D341Med (cell line): ENCODE data around the gene CCDC183.
"Not testable (repeated sequence)": the region's sequence is repeated elsewhere in the genome, so short reads cannot be mapped to it uniquely, and the experiment has no call there.

Experiments
- DNase-seq: peaks from one replicate; pipeline ENCODE4 v3.0.0; 2012; ENCODE audit warnings: low spot score

CCDC183 gene

DNA sequence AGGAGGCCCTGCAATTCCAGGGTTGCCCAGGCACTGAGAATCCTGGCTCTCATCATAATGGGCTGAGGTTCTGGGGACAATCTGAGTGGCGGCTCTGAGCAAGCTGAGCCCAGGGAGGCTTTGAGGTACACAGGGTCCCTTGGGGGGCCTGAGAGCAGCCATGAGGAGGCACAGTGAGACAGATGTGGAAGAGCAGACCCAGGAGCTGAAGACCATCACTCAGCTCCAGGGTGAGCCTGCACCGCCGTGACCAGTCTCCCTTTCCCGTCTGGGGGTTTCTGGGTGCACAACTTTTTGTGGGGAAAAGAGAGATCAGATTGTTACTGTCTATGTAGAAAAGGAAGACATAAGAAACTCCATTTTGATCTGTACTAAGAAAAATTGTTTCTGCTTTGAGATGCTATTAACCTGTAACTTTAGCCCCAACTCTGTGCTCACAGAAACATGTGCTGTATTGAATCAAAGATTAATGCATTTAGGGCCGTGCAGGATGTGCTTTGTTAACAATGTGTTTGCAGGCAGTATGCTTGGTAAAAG, at the start of gene CCDC183:
CCDC183 (plus strand) TSS at position 101 of the 537 bp plus-strand sequence; CDS start at position 161, 60 bp downstream.
- DNase-seq = no peak

DNA sequence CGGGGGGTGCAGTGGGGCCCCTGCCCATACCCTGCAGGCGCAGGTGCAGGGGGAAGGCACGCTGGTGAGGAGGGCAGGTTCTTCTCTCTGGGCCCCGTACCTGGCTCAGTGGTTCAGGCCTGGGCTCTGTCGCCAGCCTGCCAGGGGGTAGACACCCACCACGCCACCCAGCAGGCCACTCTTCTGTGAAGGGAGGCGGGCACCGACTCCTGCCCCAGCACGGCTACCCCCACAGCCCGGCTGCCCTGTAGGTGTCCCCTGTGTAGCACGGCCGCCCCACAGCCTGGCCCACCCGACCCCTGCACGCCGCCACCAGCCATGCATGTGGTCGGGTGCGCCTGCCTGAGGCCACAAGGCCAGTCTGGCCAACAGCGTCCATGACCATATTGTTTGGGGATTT, 49.5 kb upstream of the CCDC183 start:
- no peak for DNase-seq

DNA sequence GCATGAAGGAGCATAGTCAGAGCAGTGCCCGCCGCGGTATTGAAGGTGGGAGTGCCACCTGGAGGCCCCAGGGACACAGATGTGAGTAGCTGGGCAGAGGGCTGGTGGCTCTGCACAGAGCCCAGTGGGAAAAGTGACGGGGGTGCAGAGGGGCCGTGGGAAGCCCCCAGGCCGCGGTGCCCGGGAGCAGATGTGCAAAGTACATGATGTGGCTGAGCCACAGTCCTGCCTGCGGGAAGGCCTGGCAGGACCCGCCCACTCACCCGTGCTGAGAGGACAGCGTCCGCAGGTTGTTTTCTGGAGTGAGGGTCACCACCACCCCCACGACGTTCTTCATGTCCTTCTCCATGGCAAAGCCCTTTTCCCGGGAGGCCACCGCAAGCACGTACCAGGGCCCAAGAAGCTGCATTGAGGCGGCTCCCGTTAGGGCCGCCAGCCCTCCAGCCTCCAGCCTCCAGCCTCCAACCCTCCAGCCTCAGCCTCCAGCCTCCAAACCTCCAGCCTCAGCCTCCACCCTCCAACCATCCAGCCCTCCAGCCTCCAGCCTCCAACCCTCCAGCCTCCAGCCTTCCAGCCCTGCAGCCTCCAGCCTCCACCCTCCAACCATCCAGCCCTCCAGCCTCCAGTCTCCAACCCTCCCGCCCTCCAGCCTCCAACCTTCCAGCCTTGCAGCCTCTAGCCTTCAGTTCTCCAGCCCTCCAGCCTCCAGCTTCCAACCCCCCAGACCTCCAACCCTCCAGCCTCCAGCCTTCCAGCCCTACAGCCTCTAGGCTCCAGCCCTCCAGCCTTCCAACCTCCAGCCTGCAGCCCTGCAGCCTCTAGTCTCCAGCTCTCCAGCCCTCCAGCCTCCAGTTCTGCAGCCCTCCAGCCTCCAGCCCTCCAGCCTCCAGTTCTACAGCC, 48.7 kb upstream of the CCDC183 start:
- no peak for DNase-seq

DNA sequence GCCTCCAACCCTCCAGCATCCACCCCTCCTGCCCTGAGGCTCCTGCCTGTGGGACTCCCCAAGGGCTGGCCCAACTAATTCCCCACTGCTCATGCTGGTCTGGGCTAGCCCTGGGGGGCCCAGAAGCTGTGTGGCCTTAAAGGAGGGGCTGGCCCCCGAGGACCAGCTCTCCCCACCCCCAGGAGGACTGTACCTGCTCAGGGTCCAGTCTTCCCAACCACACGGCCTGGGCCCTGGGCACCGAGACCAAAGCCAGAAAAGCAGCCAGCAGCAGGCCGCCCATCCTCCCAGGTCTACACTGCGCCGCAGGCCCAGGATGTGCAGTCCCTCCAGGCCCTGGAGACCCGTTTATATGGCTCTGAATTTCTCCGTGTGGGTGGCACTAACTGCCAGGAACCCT, 47.9 kb upstream of the CCDC183 start, which contains the start of gene LCN6:
LCN6 (minus strand) TSS at position 325 of the 400 bp plus-strand sequence; CDS start at position 283, 42 bp downstream.
- no peak for DNase-seq

DNA sequence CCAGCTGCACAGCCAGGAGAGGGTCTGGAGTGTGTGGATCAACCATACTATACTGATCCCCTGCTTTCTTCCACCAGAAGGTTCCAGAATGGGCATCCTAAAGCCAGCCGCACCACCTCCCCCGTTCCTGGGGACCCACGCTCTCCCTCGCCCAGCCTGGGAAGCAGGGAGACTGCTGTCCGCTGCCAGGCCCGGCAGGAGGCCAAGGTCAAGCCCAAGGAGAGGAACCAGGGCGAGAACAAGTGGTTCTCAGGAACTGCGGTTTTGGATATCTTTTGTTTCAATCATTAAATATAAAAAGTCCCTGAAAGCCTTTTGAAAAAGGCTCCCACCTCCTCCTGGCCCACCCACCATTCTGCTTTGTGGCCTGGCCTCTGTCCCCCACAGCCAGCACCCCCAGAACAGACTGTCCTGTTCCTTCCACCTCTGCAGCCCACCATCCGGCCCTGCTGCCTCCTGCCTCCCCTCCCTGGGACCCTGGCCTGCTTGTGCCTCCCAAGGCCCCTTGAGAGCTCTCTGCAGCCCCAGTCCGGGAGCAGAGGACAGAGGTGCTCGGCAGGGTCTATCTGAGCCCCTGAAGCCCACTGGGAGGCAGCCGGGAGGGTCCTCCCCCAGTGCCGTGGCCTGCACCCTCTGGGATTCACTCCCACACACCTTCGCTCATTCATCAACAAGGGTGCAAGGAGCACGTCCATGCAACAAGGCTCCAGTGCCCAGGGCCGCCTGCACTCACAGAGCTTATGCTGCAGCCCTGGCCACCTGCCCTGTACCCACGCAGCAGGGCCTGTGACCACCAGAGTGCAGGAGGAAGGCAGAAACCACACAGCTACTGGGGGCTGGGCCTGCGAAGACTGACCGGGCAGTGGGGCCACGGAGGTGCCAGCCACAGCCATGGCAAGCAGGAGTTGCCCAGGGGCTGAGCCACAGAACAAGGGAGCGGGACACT, 47.2 kb upstream of the CCDC183 start:
- DNase-seq = no peak

DNA sequence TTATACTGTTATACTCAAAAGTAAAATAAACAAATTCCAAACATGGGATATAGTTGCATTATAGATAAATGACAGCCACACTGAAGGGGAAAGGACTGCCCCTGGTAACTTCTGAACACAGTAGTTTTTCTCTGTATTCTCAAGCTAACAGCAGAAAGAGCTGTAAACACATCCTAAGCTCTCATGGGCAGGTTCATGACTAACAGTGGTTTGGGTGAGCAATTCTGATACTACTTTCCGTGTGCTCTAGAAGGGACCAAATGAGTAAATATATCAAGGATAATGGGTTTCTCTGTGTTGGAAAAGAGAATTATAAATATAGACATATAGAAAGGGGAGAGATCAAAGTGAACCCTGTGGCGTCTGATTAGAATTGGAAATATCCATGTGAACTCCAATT, 45.6 kb upstream of the CCDC183 start:
- DNase-seq = no peak

DNA sequence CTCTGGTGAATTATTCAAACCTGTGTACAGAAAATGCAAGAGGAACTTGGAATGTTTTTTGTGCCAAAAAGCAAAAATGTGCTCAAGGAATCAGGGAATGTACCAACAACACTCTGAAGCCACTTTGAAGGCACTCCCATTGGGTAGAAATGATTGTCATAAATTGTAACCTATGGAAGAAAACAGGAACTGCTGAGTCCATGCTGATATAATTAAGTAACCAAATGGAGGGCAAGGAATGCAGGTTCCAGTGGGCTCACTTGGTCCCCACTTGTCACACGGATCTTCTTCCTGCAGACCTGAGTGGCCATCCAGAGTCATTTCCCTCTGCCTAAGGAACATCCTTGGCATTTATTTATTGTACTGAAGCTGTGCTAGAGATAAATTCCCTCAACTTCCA, 44.9 kb upstream of the CCDC183 start:
- DNase-seq = no peak

DNA sequence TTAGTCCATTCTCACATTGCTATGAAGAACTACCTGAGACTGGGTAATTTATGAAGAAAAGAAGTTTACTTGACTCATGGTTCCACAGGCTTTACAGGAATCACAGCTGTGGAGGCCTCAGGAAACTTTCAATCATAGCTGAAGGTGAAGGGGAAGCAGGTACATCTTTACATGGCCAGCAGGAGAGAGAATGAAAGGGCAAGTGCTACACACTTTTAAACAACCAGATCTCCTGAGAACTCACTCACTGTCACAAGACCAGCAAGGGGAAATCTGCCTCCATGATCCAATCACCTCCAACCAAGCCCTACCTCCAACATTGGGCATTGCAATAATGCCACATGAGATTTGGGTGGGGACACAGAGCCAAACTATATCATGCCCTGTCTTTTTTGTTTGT, 44.3 kb upstream of the CCDC183 start:
- DNase-seq = no peak

DNA sequence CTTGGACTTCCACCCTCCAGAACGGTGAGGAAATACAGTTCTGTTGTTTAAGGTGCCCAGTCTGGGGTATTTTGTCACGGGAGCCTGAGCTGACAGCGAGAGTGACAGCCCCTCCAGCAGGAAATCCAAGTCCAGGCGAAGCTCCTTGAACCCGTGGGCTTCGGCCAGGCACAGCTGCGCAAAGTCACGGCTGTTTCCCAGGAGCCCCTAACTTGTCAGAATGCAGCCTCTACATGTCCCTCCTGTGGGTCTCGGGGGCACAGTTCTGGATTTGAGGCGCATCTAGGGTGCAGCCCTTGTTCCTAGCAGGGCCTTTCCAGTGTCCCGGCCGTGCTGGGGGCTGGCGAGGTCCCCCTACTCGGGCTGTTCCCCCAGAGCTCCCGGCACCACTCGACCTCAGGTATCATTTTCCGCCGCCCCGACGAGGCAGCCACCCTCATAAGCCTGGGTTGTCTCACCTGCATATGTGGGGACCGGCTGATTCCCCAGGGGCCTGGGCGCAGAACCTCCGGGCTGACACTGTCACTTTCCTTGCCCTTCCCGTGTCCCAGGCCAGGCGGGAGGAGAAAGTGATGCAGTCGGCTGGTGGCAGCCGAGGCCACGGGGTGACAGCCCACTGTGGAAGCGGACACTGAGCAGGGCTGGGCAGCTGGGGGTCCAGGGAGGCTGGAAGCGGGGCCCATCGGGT, 42.6 kb upstream of the CCDC183 start:
- no peak for DNase-seq

DNA sequence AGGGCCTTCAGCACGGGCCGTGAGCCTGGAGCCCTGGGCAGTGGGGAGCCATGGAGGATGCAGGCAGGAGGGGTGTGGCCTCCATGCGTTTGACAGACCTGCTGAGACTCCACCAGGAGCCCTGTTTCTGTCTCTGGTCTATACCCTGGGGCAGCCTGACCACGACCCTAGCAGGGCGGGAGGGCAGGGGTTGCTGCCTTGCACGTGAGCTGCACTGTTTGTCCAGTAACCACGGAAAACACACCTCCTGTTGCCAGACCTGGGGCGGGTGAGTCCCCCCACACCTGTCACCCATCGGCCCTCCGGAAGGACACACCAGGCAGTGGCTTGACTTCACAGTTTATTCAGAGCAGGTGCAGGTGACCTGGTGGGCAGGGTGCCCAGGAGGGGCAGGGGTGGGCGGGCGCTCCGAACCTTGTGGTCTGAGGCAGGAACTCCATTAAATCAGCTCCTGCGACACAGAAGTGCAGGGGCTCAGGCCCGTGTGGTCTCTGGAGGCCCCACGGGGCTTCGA, 42.0 kb upstream of the CCDC183 start:
- no peak for DNase-seq

DNA sequence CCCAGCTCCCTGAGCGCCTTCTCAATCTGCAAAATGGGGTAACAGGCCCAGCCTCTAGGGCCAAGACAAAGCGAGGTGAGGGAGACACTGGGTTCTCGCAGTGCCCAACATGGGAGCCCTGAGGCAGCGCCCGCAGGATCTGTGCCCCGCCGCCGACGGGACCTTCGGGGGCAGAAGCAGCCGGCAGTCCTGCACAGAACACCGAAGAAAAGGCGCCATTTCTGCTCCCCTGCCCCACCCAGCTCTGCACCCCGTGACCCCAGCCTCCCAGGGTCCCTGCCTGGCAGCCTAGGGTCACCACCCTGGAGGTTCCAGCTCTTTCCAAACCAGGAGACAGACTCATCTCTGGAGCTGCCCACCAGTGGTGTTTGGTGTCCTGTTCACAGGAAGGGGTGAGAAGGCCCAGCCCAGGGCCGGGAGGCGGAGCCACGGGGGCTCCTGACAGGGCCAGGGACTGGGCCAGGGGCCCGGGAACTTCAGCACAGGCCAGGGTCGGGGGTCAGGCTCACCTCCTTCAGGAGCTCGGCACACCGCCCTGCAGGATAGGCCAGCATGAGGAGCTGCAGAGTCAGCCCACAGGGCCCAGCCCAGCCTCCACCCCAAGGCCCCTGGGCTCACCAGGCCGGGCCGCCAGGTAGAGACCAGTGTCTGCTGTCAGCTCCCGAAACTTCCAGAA, 41.4 kb upstream of the CCDC183 start:
- no peak for DNase-seq

DNA sequence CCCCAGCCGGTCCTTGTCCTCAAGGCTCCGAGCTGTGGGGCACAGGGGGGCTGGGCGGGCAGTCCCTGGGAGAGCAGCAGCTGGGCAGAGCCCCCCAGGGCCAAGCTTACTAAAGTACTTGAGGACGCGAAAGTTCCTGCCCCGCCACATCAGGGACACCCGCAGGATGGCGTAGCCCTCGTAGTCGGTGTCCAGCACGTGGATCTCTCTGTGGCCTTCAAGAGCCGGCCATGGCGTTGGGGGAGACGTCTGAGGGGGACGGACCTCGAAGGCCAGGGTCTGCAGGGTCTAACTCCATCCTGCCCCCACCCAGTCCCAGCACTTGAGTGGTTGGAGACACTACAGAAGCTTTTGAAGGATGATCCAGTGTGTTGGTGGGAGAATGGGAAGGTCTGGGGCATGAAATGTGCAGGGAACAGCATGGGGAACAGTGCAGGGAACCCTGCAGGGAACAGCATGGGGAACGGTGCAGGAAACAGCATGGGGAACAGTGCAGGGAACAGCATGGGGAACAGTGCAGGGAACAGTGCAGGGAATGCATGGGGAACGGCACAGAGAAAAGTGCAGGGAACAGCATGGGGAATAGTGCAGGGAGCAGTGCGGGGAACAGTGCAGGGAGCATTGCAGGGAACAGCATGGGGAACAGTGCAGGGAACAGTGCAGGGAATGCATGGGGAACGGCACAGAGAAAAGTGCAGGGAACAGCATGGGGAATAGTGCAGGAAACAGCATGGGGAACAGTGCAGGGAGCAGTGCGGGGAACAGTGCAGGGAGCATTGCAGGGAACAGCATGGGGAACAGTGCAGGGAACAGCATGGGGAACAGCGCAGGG, 40.6 kb upstream of the CCDC183 start:
- not testable (repeated sequence) for DNase-seq

DNA sequence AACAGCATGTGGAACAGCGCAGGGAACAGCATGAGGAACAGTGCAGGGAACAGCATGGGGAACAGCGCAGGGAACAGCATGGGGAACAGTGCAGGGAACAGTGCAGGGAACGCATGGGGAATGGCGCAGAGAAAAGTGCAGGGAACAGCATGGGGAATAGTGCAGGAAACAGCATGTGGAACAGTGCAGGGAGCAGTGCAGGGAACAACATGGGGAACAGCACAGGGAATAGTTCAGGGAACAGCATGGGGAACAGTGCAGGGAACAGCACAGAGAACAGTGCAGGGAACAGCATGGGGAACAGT, 40.1 kb upstream of the CCDC183 start:
- DNase-seq = no peak

DNA sequence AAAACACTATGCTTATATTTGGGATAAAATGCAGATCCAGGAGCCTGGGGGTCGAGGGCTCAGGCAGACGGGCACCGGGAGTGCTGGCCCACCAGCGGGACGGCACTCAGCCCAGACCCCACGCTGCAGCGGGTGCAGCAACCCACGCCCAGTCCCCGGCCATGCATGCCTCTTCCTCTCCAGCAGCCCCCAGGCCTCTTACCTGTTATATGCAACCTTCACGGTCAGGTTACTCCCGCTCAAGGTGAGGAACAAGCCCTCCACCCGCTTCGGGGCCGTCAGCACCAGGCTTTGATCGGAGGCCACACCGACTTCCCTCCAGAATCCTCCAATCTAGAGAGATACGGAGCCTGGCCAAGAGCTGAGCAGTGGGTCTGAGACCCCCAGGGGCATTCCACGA, 39.3 kb upstream of the CCDC183 start:
- no peak for DNase-seq

DNA sequence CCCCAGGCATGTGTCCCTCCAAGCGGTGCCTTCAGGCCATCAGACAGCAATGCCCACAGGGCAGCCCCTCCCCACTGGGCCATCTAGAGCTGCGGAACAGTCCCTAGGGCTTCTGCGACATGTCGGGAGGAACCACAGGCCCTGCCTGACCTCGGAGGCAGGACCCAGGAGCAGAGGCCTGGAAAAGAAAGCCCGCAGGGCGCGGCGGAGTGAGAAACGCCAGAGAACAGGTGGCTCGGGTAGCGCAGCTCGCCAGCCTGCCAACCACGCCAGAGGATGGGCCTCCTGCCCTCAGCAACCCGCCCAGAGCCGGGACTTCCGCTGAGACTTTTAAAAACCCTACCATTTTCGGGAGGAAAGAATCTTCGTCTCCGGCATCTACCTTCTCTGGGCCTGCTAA, 38.8 kb upstream of the CCDC183 start:
- DNase-seq = no peak

DNA sequence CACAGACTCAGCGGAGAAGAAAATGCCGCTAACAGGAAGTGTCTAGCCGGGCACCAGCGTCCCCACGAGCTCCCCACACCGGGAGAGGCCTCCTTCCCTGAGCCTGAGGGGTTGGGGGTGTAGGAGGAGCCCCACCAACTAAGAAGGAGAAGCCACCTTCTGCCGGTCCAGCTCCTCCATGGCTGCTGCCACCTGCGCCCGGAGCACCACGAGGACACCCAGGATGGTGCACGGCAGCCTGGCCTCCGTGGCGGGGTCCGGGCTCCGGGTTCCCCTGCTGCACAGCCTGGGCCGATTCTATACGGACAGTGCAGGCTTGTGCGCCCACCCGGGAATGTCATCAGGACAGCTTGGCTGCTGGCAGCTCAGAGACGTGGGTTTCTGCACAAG, 38.4 kb upstream of the CCDC183 start:
- no peak for DNase-seq

DNA sequence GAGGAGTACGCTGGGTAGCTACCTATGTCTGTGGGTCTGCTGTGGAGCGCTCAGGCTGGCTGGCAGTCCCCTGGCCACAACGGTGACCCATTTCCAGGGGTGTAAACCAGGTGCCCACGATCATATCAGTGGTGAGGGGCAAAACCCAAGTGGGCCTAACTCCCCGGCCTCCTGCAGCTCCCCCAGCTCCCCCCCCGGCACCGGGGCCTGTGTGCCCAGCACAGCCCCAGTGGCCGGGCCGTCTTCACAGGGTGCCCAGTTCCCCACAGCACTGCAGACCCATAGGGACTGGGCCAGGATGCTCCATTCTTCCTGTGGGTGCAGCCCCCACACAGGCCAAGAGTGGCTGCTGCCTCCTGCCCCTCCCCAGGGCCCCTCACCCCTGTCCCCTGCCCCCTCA, 37.1 kb upstream of the CCDC183 start:
- peak; percentile 8 for DNase-seq

DNA sequence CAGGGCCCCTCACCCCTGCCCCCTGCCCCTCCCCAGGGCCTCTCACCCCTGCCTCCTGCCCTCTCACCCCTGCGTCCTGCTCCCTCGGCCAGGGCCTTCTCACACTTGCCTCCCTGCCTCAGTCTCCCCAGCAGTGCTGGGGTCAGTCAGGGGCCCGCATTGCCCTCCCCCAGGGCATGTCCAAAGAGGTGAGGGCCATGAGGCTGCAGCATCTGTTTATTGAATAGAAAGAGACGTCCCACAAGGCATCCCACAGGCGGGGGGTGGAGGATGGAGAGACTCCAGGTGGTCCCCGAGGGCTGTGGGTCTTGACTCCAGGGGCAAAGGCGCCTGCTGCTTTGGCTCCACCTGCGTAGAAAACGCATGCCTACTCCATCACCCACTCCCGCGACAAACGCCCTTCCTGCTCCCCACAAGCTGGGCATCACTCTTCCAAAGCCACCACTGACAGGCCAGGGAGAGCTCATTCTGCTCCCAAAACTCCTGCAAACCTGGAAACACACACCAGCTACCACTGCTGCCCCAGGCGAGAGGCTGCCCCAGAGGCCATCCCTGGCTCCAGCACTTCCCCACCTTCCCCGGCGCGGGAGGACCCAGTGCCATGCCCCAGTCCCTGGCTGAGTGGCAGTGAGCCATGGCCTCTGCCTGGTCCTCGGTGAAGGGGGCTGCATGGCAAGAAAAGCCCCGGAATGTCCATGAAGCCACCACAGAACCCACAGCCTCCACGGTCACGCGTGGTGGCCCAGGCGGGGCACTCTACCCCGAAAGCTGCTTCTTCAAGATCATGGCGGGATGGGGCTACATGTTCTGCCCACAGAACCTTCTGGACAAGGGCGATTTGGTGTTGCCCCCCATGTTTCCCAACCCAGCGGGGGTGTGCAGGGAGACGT, 36.5 kb upstream of the CCDC183 start:
- DNase-seq = peak; percentile 12

DNA sequence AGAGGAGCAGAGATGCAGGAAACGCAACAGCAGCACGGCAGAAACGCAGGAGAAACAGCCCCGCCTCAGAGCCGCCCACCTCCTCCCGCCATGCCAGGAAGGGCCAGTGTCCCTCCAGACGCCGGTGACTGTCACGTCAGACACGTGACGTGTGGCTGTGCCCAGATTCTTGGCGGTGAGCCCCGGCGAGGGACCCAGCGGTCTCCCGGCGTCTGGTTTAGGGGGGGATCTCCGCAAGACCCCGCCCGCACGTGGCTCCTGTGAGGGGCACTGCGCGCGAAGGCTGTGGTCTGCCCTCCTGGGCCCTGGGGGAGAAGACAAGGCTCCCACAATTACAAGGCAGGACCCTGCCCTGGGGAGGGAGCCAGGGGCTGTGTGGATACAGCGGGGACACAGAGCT, 35.7 kb upstream of the CCDC183 start:
- DNase-seq = no peak
